HepG2 (cell line): ENCODE data around the gene FUOM. TPM values are rescaled to one million over a fixed set of nuclear protein-coding genes. Genes with fewer than 3 reads are reported as not detected.

Source experiments
- CEBPG ChIP-seq: IDR thresholded peaks from 2 replicates; pipeline ENCODE4 v1.6.1; 2016
- GLI4 ChIP-seq: sonication (generic); formaldehyde crosslinking; IDR thresholded peaks from 2 replicates; pipeline ENCODE4 v1.5.1; 2020; ENCODE audit warnings: missing genetic modification reagents, mild to moderate bottlenecking, moderate library complexity, borderline replicate concordance
- HOXA3 ChIP-seq: sonication (generic); formaldehyde crosslinking; IDR thresholded peaks from 2 replicates; pipeline ENCODE4 v1.5.0; 2020; ENCODE audit warnings: missing genetic modification reagents
- HOXA9 ChIP-seq: sonication (generic); formaldehyde crosslinking; IDR thresholded peaks from 2 replicates; pipeline ENCODE4 v1.8.1; 2022; ENCODE audit warnings: missing genetic modification reagents, mild to moderate bottlenecking, moderate library complexity, borderline replicate concordance
- KDM3A ChIP-seq: IDR thresholded peaks from 2 replicates; pipeline ENCODE4 v1.6.1; 2018; ENCODE audit warnings: low read depth, missing compliant biosample characterization
- NFE2L2 ChIP-seq: fragments of 150-350 bp; IDR thresholded peaks from 2 replicates; pipeline ENCODE4 v1.6.1; 2014; ENCODE audit warnings: low read length
- NFKBIZ ChIP-seq: IDR thresholded peaks from 2 replicates; pipeline ENCODE4 v1.6.1; 2018; ENCODE audit warnings: missing genetic modification reagents, missing compliant biosample characterization
- RELA ChIP-seq: sonication (generic); formaldehyde crosslinking; IDR thresholded peaks from 2 replicates; pipeline ENCODE4 v1.4.0; 2020; ENCODE audit warnings: missing genetic modification reagents
- SALL2 ChIP-seq: sonication (generic); formaldehyde crosslinking; IDR thresholded peaks from 2 replicates; pipeline ENCODE4 v1.8.1; 2023; ENCODE audit warnings: mild to moderate bottlenecking, missing genetic modification reagents, inconsistent platforms
- TRIM24 ChIP-seq: sonication (generic); formaldehyde crosslinking; IDR thresholded peaks from 2 replicates; pipeline ENCODE4 v1.8.0; 2022; ENCODE audit warnings: mild to moderate bottlenecking, missing genetic modification reagents
- TSC22D2 ChIP-seq: sonication (generic); formaldehyde crosslinking; IDR thresholded peaks from 2 replicates; pipeline ENCODE4 v1.5.1; 2020; ENCODE audit warnings: missing genetic modification reagents, mild to moderate bottlenecking, borderline replicate concordance
- ZFP37 ChIP-seq: sonication (generic); formaldehyde crosslinking; IDR thresholded peaks from 2 replicates; pipeline ENCODE4 v1.4.0; 2020; ENCODE audit warnings: missing genetic modification reagents, borderline replicate concordance
- ZNF225 ChIP-seq: sonication (generic); formaldehyde crosslinking; IDR thresholded peaks from 2 replicates; pipeline ENCODE4 v1.4.0; 2020; ENCODE audit warnings: mild to moderate bottlenecking, missing genetic modification reagents
- ZNF589 ChIP-seq: sonication (generic); formaldehyde crosslinking; conservative IDR thresholded peaks from 2 replicates; pipeline ENCODE4 v1.8.0; 2022; ENCODE audit warnings: mild to moderate bottlenecking, moderate library complexity, missing genetic modification reagents
- ZNF670 ChIP-seq: sonication (generic); formaldehyde crosslinking; IDR thresholded peaks from 2 replicates; pipeline ENCODE4 v1.8.0; 2022; ENCODE audit warnings: mild to moderate bottlenecking, missing genetic modification reagents, borderline replicate concordance
- ZNF672 ChIP-seq: sonication (generic); formaldehyde crosslinking; IDR thresholded peaks from 2 replicates; pipeline ENCODE4 v1.8.1; 2022; ENCODE audit warnings: missing genetic modification reagents
- ZNF761 ChIP-seq: sonication (generic); formaldehyde crosslinking; conservative IDR thresholded peaks from 2 replicates; pipeline ENCODE4 v1.4.0; 2020; ENCODE audit warnings: mild to moderate bottlenecking, missing genetic modification reagents
- polyA plus RNA-seq, 8 experiments: library from polyadenylated mRNA; depleted of rRNA in 3 of 8; stranded (reverse) in 7 of 8; unstranded in 1 of 8; fragments of >200 nt; fragmentation: Illumina TruSeq in 4 of 8; extraction: Trizol in 4 of 8; gene quantifications; 2 replicates each; pipeline versions ENCODE4 v1.2.1 to v1.2.3, GENCODE V29; 2011 to 2016; ENCODE audit warnings: low read depth in 4 of 8, missing spikeins in 1 of 8, mixed read lengths in 1 of 8; ENCODE audit not compliant: insufficient read depth in 1 of 8
- total RNA-seq, 5 experiments: library from RNA; depleted of rRNA; stranded (reverse); fragments of >200 nt; fragmentation: Illumina TruSeq; extraction: Trizol; gene quantifications; 2 replicates each; pipeline ENCODE4 v1.2.3, GENCODE V29; 2016; ENCODE audit warnings: low read depth in 1 of 5
- TF ChIP-seq, protein P1 (sequence below): sonication (generic); formaldehyde crosslinking; IDR thresholded peaks from 2 replicates; pipeline ENCODE4 v1.4.0; 2020; ENCODE audit warnings: missing genetic modification reagents
- TF ChIP-seq, protein P2 (sequence below): sonication (generic); formaldehyde crosslinking; IDR thresholded peaks from 2 replicates; pipeline ENCODE4 v1.5.1; 2020; ENCODE audit warnings: mild to moderate bottlenecking, moderate library complexity, missing genetic modification reagents
- TF ChIP-seq, protein P3 (sequence below): sonication (generic); formaldehyde crosslinking; IDR thresholded peaks from 2 replicates; pipeline ENCODE4 v1.8.0; 2022; ENCODE audit warnings: low read depth, missing genetic modification reagents
- TF ChIP-seq, protein P4 (sequence below): IDR thresholded peaks from 2 replicates; pipeline ENCODE4 v1.6.1; 2016; ENCODE audit warnings: missing compliant biosample characterization, missing genetic modification reagents, borderline replicate concordance

FUOM gene
- total and polyA plus RNA-seq, 2 of the 13 experiments (the other 11 are each of a cell fraction or from before 2014, with no cell fraction given), result 27.5 to 60.4 TPM

DNA sequence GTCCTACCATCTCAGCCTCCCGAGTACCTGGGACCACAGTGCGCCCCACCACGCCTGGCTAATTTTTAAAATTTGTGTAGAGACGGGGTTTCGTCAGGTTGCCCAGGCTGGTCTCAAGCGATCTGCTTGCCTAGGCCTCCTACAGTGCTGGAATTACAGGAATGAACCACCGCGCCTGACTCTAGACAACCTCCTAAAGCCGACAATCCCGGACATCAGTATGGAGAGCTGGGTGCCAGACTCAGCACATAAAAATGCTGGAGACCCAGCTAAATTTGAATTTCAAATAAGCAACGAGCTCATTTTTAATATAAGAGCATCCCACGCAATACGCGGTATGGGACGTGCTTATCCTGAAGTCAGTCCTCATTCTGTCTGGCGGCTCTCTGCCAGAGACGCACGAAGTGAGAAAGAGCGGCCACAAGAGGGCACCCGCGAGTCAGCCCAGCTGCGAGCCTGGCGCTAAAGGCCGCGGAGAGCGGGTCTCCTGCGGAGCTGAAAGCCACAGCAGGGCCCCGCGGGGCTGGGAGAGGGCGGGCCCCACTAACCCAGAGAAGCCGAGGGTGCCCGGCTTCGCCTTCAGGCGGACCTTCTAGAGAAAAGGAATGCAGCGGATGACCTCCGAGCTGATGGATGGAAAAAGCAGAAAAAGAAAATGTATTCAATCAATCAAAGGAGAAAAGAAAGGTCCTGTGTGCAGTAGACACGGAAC is 28.2 kb downstream of the FUOM start (continued):
- TF ChIP-seq ZFP37 (CRISPR knock-in tag), result no peak
- no peak for TF ChIP-seq ZNF670 (CRISPR knock-in tag)
- no peak for TF ChIP-seq CEBPG (CRISPR knock-in tag)
- no peak for TF ChIP-seq RELA (CRISPR knock-in tag)
- no peak for TF ChIP-seq GLI4 (CRISPR knock-in tag)
- TF ChIP-seq, protein P1, sequence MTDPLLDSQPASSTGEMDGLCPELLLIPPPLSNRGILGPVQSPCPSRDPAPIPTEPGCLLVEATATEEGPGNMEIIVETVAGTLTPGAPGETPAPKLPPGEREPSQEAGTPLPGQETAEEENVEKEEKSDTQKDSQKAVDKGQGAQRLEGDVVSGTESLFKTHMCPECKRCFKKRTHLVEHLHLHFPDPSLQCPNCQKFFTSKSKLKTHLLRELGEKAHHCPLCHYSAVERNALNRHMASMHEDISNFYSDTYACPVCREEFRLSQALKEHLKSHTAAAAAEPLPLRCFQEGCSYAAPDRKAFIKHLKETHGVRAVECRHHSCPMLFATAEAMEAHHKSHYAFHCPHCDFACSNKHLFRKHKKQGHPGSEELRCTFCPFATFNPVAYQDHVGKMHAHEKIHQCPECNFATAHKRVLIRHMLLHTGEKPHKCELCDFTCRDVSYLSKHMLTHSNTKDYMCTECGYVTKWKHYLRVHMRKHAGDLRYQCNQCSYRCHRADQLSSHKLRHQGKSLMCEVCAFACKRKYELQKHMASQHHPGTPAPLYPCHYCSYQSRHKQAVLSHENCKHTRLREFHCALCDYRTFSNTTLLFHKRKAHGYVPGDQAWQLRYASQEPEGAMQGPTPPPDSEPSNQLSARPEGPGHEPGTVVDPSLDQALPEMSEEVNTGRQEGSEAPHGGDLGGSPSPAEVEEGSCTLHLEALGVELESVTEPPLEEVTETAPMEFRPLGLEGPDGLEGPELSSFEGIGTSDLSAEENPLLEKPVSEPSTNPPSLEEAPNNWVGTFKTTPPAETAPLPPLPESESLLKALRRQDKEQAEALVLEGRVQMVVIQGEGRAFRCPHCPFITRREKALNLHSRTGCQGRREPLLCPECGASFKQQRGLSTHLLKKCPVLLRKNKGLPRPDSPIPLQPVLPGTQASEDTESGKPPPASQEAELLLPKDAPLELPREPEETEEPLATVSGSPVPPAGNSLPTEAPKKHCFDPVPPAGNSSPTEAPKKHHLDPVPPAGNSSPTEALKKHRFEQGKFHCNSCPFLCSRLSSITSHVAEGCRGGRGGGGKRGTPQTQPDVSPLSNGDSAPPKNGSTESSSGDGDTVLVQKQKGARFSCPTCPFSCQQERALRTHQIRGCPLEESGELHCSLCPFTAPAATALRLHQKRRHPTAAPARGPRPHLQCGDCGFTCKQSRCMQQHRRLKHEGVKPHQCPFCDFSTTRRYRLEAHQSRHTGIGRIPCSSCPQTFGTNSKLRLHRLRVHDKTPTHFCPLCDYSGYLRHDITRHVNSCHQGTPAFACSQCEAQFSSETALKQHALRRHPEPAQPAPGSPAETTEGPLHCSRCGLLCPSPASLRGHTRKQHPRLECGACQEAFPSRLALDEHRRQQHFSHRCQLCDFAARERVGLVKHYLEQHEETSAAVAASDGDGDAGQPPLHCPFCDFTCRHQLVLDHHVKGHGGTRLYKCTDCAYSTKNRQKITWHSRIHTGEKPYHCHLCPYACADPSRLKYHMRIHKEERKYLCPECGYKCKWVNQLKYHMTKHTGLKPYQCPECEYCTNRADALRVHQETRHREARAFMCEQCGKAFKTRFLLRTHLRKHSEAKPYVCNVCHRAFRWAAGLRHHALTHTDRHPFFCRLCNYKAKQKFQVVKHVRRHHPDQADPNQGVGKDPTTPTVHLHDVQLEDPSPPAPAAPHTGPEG (CRISPR knock-in tag), result no peak
- TF ChIP-seq, protein P2, sequence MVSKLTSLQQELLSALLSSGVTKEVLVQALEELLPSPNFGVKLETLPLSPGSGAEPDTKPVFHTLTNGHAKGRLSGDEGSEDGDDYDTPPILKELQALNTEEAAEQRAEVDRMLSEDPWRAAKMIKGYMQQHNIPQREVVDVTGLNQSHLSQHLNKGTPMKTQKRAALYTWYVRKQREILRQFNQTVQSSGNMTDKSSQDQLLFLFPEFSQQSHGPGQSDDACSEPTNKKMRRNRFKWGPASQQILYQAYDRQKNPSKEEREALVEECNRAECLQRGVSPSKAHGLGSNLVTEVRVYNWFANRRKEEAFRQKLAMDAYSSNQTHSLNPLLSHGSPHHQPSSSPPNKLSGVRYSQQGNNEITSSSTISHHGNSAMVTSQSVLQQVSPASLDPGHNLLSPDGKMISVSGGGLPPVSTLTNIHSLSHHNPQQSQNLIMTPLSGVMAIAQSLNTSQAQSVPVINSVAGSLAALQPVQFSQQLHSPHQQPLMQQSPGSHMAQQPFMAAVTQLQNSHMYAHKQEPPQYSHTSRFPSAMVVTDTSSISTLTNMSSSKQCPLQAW, result no peak
- no peak for TF ChIP-seq ZNF672
- TF ChIP-seq ZNF761 (CRISPR knock-in tag), result no peak
- TF ChIP-seq HOXA3, result peak; percentile 52; the same call in 1 of the 2 replicates
- TF ChIP-seq NFE2L2, result no peak
- no peak for TF ChIP-seq ZNF225 (CRISPR knock-in tag)
- TF ChIP-seq ZNF589 (CRISPR knock-in tag), result no peak
- TF ChIP-seq TSC22D2 (CRISPR knock-in tag), result no peak
- TF ChIP-seq HOXA9 (CRISPR knock-in tag), result no peak
- no peak for TF ChIP-seq SALL2 (CRISPR knock-in tag)
- TF ChIP-seq KDM3A, result 0 out of 2 replicates have a peak, but pooled peaks have one; percentile 56
- TF ChIP-seq NFKBIZ (CRISPR knock-in tag), result no peak
- TF ChIP-seq TRIM24 (CRISPR knock-in tag), result no peak
- TF ChIP-seq, protein P3, sequence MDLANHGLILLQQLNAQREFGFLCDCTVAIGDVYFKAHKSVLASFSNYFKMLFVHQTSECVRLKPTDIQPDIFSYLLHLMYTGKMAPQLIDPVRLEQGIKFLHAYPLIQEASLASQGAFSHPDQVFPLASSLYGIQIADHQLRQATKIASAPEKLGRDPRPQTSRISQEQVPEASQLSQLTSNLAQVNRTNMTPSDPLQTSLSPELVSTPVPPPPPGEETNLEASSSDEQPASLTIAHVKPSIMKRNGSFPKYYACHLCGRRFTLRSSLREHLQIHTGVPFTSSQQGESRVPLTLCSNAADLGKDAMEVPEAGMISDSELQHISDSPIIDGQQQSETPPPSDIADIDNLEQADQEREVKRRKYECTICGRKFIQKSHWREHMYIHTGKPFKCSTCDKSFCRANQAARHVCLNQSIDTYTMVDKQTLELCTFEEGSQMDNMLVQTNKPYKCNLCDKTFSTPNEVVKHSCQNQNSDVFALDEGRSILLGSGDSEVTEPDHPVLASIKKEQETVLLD (CRISPR knock-in tag), result no peak
- TF ChIP-seq, protein P4, sequence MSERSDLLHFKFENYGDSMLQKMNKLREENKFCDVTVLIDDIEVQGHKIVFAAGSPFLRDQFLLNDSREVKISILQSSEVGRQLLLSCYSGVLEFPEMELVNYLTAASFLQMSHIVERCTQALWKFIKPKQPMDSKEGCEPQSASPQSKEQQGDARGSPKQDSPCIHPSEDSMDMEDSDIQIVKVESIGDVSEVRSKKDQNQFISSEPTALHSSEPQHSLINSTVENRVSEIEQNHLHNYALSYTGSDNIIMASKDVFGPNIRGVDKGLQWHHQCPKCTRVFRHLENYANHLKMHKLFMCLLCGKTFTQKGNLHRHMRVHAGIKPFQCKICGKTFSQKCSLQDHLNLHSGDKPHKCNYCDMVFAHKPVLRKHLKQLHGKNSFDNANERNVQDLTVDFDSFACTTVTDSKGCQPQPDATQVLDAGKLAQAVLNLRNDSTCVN (CRISPR knock-in tag), result no peak
